ENCODE measurements around the gene M6PR. TPM values are rescaled to one million over a fixed set of nuclear protein-coding genes. Genes with fewer than 3 reads are reported as not detected.

The M6PR gene
- total RNA-seq, 3 donors from 2014 or later: 118 to 149 (median 138) TPM

- Histone ChIP-seq H3K9me3 (no peaks in the 10 kb centered on the region), H3K4me3 (no peak overlapping the region), H3K4me1 (no peaks in the 10 kb centered on the region), H3K36me3 (no peaks in the 10 kb centered on the region), H3K27me3 (no peaks in the 10 kb centered on the region), H3K27ac (no peak overlapping the region)
- TF ChIP-seq POLR2AphosphoS5 (IDR thresholded peaks at IDR 0.05): no peak
- TF ChIP-seq CTCF (IDR thresholded peaks at IDR 0.05): no peak
- TF ChIP-seq POLR2A (IDR thresholded peaks at IDR 0.05): no peak
- intact Hi-C loops (cut with DNase I; ENCODE audit: low total_unique reads): no loop called here
- DNase-seq (ENCODE audit: low spot score in 2 of 2): no peak
Observed at GRCh38 chr12:8958066-8958465, 8.6 kb upstream of the M6PR start.

- Histone ChIP-seq H3K4me3 (no peak overlapping the region), H3K9me3 (no peaks in the 10 kb centered on the region), H3K27me3 (no peaks in the 10 kb centered on the region), H3K36me3 (no peaks in the 10 kb centered on the region), H3K4me1 (no peaks in the 10 kb centered on the region), H3K27ac (no peak overlapping the region)
- intact Hi-C loops (cut with DNase I; ENCODE audit: low total_unique reads): no loop called here
- no peak for TF ChIP-seq POLR2AphosphoS5 (IDR thresholded peaks at IDR 0.05)
- no peak for TF ChIP-seq CTCF (IDR thresholded peaks at IDR 0.05)
- TF ChIP-seq POLR2A (IDR thresholded peaks at IDR 0.05): no peak
- DNase-seq (ENCODE audit: low spot score in 2 of 2): no peak
Observed at GRCh38 chr12:8957561-8957960, 8.1 kb upstream of the M6PR start.

- no peaks in the 10 kb centered on the region for H3K27me3 ChIP-seq
Observed at GRCh38 chr12:8956772-8957171, 7.3 kb upstream of the M6PR start.

GRCh38 chr12:8956073-8956472 lies 6.6 kb upstream of the M6PR start:
- intact Hi-C loops (cut with DNase I; ENCODE audit: low total_unique reads): no loop called here

More at GRCh38 chr12:8956772-8957171, 7.3 kb upstream of the M6PR start:
- Histone ChIP-seq H3K4me1 (no peaks in the 10 kb centered on the region), H3K4me3 (no peak overlapping the region), H3K27ac (no peak overlapping the region), H3K36me3 (no peaks in the 10 kb centered on the region), H3K9me3 (no peaks in the 10 kb centered on the region)
- intact Hi-C loops (cut with DNase I; ENCODE audit: low total_unique reads): no loop called here
- no peak for DNase-seq (ENCODE audit: low spot score in 2 of 2)
- TF ChIP-seq CTCF (IDR thresholded peaks at IDR 0.05) (no peak), POLR2AphosphoS5 (IDR thresholded peaks at IDR 0.05) (no peak), POLR2A (IDR thresholded peaks at IDR 0.05) (no peak)

More at GRCh38 chr12:8956073-8956472, 6.6 kb upstream of the M6PR start:
- no peak for DNase-seq (ENCODE audit: low spot score in 2 of 2)
- Histone ChIP-seq H3K36me3 (no peaks in the 10 kb centered on the region), H3K4me1 (no peaks in the 10 kb centered on the region), H3K9me3 (no peaks in the 10 kb centered on the region), H3K4me3 (no peak overlapping the region), H3K27me3 (no peaks in the 10 kb centered on the region), H3K27ac (no peak overlapping the region)
- TF ChIP-seq POLR2A (IDR thresholded peaks at IDR 0.05): no peak
- TF ChIP-seq CTCF (IDR thresholded peaks at IDR 0.05): no peak
- TF ChIP-seq POLR2AphosphoS5 (IDR thresholded peaks at IDR 0.05): no peak

All from breast epithelium (tissue), 4 donors.